ENCODE measurements around the gene RNGTT. TPM values are rescaled to one million over a fixed set of nuclear protein-coding genes. Genes with fewer than 3 reads are reported as not detected.

The RNGTT gene
- total RNA-seq, 4 donors from 2014 or later: 13.9 to 20.5 (median 18.4) TPM

DNA sequence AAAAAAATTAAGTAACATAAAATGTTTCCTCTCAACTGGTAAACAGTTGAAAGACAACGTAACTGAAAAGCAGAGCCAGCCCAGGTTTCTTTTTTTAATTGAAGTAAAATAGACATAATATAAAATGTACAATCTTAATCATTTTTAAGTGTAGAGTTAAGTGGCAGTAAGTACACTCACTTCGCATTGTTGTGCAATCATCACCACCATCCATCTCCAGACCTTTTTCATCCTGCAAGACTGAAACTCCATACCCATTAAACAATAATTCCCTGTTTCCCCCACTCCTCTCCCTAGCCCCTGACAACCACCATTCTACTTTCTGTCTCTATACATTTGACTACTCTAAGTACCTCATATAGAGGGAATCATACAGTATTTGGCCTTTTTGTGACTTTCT lies 395.7 kb downstream of the RNGTT start:
- 78 to 84% methylated on average over 2 of the region's 2 CpGs for WGBS, 2 donors
- H3K4me1 ChIP-seq: no peaks in the 10 kb centered on the region
- TF ChIP-seq POLR2A (IDR thresholded peaks at IDR 0.05) (no peak), EP300 (IDR thresholded peaks at IDR 0.05) (no peak)
- TF ChIP-seq, protein P1, sequence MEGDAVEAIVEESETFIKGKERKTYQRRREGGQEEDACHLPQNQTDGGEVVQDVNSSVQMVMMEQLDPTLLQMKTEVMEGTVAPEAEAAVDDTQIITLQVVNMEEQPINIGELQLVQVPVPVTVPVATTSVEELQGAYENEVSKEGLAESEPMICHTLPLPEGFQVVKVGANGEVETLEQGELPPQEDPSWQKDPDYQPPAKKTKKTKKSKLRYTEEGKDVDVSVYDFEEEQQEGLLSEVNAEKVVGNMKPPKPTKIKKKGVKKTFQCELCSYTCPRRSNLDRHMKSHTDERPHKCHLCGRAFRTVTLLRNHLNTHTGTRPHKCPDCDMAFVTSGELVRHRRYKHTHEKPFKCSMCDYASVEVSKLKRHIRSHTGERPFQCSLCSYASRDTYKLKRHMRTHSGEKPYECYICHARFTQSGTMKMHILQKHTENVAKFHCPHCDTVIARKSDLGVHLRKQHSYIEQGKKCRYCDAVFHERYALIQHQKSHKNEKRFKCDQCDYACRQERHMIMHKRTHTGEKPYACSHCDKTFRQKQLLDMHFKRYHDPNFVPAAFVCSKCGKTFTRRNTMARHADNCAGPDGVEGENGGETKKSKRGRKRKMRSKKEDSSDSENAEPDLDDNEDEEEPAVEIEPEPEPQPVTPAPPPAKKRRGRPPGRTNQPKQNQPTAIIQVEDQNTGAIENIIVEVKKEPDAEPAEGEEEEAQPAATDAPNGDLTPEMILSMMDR (IDR thresholded peaks at IDR 0.05): no peak
- H3K4me3 ChIP-seq: no peak overlapping the region
- no peak overlapping the region for H3K27ac ChIP-seq
- no peak for DNase-seq (ENCODE audit: low spot score in 2 of 2)
- H3K36me3 ChIP-seq: no peaks in the 10 kb centered on the region
- no peaks in the 10 kb centered on the region for H3K27me3 ChIP-seq
- H3K9me3 ChIP-seq: peaks cover 0 to 15% (median 0%) of the 10 kb centered on the region in 4 donors

GRCh38 chr6:88566746-88567534 lies 396.5 kb downstream of the RNGTT start:
- Histone ChIP-seq H3K27me3 (no peaks in the 10 kb centered on the region), H3K36me3 (no peaks in the 10 kb centered on the region), H3K9me3 (peaks cover 0 to 15% (median 0%) of the 10 kb centered on the region in 4 donors), H3K4me1 (peaks cover 0 to 2% (median 0%) of the 10 kb centered on the region in 4 donors), H3K27ac (no peak overlapping the region), H3K4me3 (no peak overlapping the region)
- 80 to 82% methylated on average over 8 of the region's 8 CpGs for WGBS, 2 donors
- no peak for TF ChIP-seq POLR2A (IDR thresholded peaks at IDR 0.05)
- TF ChIP-seq, protein P1 (IDR thresholded peaks at IDR 0.05): no peak
- no peak for TF ChIP-seq EP300 (IDR thresholded peaks at IDR 0.05)
- no peak for DNase-seq (ENCODE audit: low spot score in 2 of 2)

- Histone ChIP-seq H3K36me3 (no peaks in the 10 kb centered on the region), H3K27me3 (no peaks in the 10 kb centered on the region), H3K9me3 (peaks cover 0 to 13% (median 0%) of the 10 kb centered on the region in 4 donors), H3K4me3 (no peak overlapping the region), H3K4me1 (peaks cover 0 to 10% (median 0%) of the 10 kb centered on the region in 4 donors), H3K27ac (no peak overlapping the region)
- WGBS, 2 donors: 76 to 86% methylated on average over 6 of the region's 6 CpGs
- no peak for TF ChIP-seq EP300 (IDR thresholded peaks at IDR 0.05)
- TF ChIP-seq, protein P1 (IDR thresholded peaks at IDR 0.05): no peak
- TF ChIP-seq POLR2A (IDR thresholded peaks at IDR 0.05): no peak
- DNase-seq (ENCODE audit: low spot score in 2 of 2): no peak
Observed at GRCh38 chr6:88565836-88566235, 397.6 kb downstream of the RNGTT start.

DNA sequence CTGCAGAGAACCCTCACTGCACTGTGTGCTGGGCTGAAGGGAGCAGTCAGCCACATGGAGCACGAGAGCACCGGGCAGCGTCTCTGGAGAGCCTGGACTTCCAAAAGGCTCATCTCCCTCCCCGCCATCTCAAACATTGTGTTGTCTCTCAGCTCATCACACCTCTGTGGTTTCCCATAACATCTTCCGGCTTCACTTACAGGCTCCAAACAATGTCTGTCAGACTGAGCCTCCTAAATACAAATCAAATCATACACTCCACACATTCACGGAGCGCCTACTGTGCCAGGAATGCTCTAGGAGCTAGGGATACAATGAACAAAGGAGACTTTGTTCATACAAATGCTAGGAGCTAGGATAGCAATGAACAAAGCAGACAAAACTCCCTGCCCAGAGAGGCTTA lies 398.0 kb downstream of the RNGTT start:
- H3K4me1 ChIP-seq: peaks cover 0 to 10% (median 0%) of the 10 kb centered on the region in 4 donors
- WGBS, 2 donors: 69 to 72% methylated on average over 7 of the region's 7 CpGs
- no peak overlapping the region for H3K27ac ChIP-seq
- peaks cover 0 to 9% (median 0%) of the 10 kb centered on the region in 4 donors for H3K9me3 ChIP-seq
- H3K27me3 ChIP-seq: no peaks in the 10 kb centered on the region
- no peaks in the 10 kb centered on the region for H3K36me3 ChIP-seq
- TF ChIP-seq POLR2A (IDR thresholded peaks at IDR 0.05) (no peak), EP300 (IDR thresholded peaks at IDR 0.05) (no peak)
- TF ChIP-seq, protein P1 (IDR thresholded peaks at IDR 0.05): no peak
- DNase-seq (ENCODE audit: low spot score in 2 of 2): no peak
- no peak overlapping the region for H3K4me3 ChIP-seq

- 88 to 90% methylated on average over 8 of the region's 8 CpGs for WGBS, 2 donors
Observed at GRCh38 chr6:88563277-88563625, 400.2 kb downstream of the RNGTT start.

More at GRCh38 chr6:88563277-88563625, 400.2 kb downstream of the RNGTT start:
- no peak for DNase-seq (ENCODE audit: low spot score in 2 of 2)
- Histone ChIP-seq H3K27me3 (no peaks in the 10 kb centered on the region), H3K4me1 (peaks cover 0 to 10% (median 0%) of the 10 kb centered on the region in 4 donors), H3K9me3 (no peaks in the 10 kb centered on the region), H3K27ac (no peak overlapping the region), H3K4me3 (no peak overlapping the region), H3K36me3 (no peaks in the 10 kb centered on the region)
- TF ChIP-seq EP300 (IDR thresholded peaks at IDR 0.05) (no peak), POLR2A (IDR thresholded peaks at IDR 0.05) (no peak)
- TF ChIP-seq, protein P1 (IDR thresholded peaks at IDR 0.05): no peak
